ENCODE data around the gene CEMIP. TPM values are rescaled to one million over a fixed set of nuclear protein-coding genes. Genes with fewer than 3 reads are reported as not detected.
A peak's percentile ranks its signal among the peaks of the same experiment; 100 is the strongest.

CEMIP gene
- total RNA-seq, 2 experiments from 2014 or later = not detected

- Mint-ChIP-seq H3K4me3 (no peak overlapping the region), H3K4me1 (peaks cover 56% of the 10 kb centered on the region), H3K27ac (no peak overlapping the region), H3K36me3 (ENCODE audit: low read depth) (peaks cover 21% of the 10 kb centered on the region), H3K9me3 (peaks cover 3% of the 10 kb centered on the region), H3K27me3 (no peaks in the 10 kb centered on the region)
- CTCF ChIA-PET = interaction anchor here (2.0 to 4.0 kb wide), 2 partner anchors 13 to 274 kb away, joined by 8 to 27 read pairs; no protein-coding TSS in a partner anchor
- POLR2A ChIA-PET = interaction anchor here (3.4 kb wide), 1 partner anchor 8 kb away, joined by 81 read pairs; the partner anchor contains the start of gene TLNRD1
- DNase-seq = no peak
Measured at GRCh38 chr15:80992441-80992840, 213.3 kb downstream of the CEMIP start.

GRCh38 chr15:80996247-80996646 is 217.1 kb downstream of the CEMIP start:
- peaks cover 12% of the 10 kb centered on the region for H3K36me3 Mint-ChIP-seq (ENCODE audit: low read depth)
- ChIA-PET POLR2A (no interaction called here), CTCF (no interaction called here)
- H3K4me1 Mint-ChIP-seq = peaks cover 51% of the 10 kb centered on the region
- peaks cover 3% of the 10 kb centered on the region for H3K9me3 Mint-ChIP-seq
- no peak overlapping the region for H3K27ac Mint-ChIP-seq
- H3K4me3 Mint-ChIP-seq = no peak overlapping the region
- no peaks in the 10 kb centered on the region for H3K27me3 Mint-ChIP-seq
- DNase-seq = peak; percentile 32

GRCh38 chr15:80997692-80998091 is 218.5 kb downstream of the CEMIP start:
- H3K27ac Mint-ChIP-seq = peak overlapping the region; percentile 36
- CTCF ChIA-PET = interaction anchor here (0.6 to 2.8 kb wide), 7 partner anchors 9 to 268 kb away, joined by 3 to 21 read pairs (median 4); no protein-coding TSS in a partner anchor
- POLR2A ChIA-PET = interaction anchor here (1.8 to 4.9 kb wide), 4 partner anchors 11 to 297 kb away, joined by 3 to 50 read pairs (median 32); no protein-coding TSS in a partner anchor
- no peak overlapping the region for H3K4me3 Mint-ChIP-seq
- H3K9me3 Mint-ChIP-seq = peaks cover 3% of the 10 kb centered on the region
- H3K4me1 Mint-ChIP-seq = peaks cover 36% of the 10 kb centered on the region
- H3K27me3 Mint-ChIP-seq = no peaks in the 10 kb centered on the region
- no peak for DNase-seq
- H3K36me3 Mint-ChIP-seq (ENCODE audit: low read depth) = peaks cover 15% of the 10 kb centered on the region

GRCh38 chr15:80998251-80998650 is 219.1 kb downstream of the CEMIP start:
- no peak for DNase-seq
- Mint-ChIP-seq H3K4me1 (peaks cover 38% of the 10 kb centered on the region), H3K36me3 (ENCODE audit: low read depth) (peaks cover 18% of the 10 kb centered on the region), H3K9me3 (peaks cover 3% of the 10 kb centered on the region), H3K27me3 (no peaks in the 10 kb centered on the region), H3K4me3 (peak overlapping the region; percentile 4), H3K27ac (peak overlapping the region; percentile 73)
- ChIA-PET POLR2A (interaction anchor here (1.3 to 4.9 kb wide), 5 partner anchors 11 to 296 kb away, joined by 3 to 50 read pairs (median 25); no protein-coding TSS in a partner anchor), CTCF (interaction anchor here (1.0 to 4.1 kb wide), 7 partner anchors 7 to 268 kb away, joined by 3 to 23 read pairs (median 4); no protein-coding TSS in a partner anchor)

GRCh38 chr15:80999623-81000036 is 220.5 kb downstream of the CEMIP start:
- peaks cover 52% of the 10 kb centered on the region for H3K4me1 Mint-ChIP-seq
- DNase-seq = peak; percentile 76
- ChIA-PET CTCF (interaction anchor here (2.2 to 4.1 kb wide), 3 partner anchors 9 to 266 kb away, joined by 7 to 23 read pairs (median 14); no protein-coding TSS in a partner anchor), POLR2A (interaction anchor here (1.0 to 4.9 kb wide), 10 partner anchors 8 to 295 kb away, joined by 3 to 81 read pairs (median 23); no protein-coding TSS in a partner anchor)
- peak overlapping the region; percentile 98 for H3K4me3 Mint-ChIP-seq
- peak overlapping the region; percentile 99 for H3K27ac Mint-ChIP-seq
- peaks cover 3% of the 10 kb centered on the region for H3K9me3 Mint-ChIP-seq
- H3K27me3 Mint-ChIP-seq = no peaks in the 10 kb centered on the region
- peaks cover 32% of the 10 kb centered on the region for H3K36me3 Mint-ChIP-seq (ENCODE audit: low read depth)

GRCh38 chr15:81000144-81000623 is 221.0 kb downstream of the CEMIP start:
- peaks cover 3% of the 10 kb centered on the region for H3K9me3 Mint-ChIP-seq
- H3K27me3 Mint-ChIP-seq = no peaks in the 10 kb centered on the region
- H3K27ac Mint-ChIP-seq = peak overlapping the region; percentile 99
- DNase-seq = no peak
- peaks cover 57% of the 10 kb centered on the region for H3K4me1 Mint-ChIP-seq
- POLR2A ChIA-PET = interaction anchor here (1.0 to 4.9 kb wide), 14 partner anchors 9 to 294 kb away, joined by 3 to 81 read pairs (median 18); no protein-coding TSS in a partner anchor
- CTCF ChIA-PET = interaction anchor here (1.3 to 4.1 kb wide), 5 partner anchors 9 to 265 kb away, joined by 3 to 23 read pairs (median 7); no protein-coding TSS in a partner anchor
- H3K4me3 Mint-ChIP-seq = peak overlapping the region; percentile 98
- H3K36me3 Mint-ChIP-seq (ENCODE audit: low read depth) = peaks cover 38% of the 10 kb centered on the region

GRCh38 chr15:81000624-81001151 is 221.5 kb downstream of the CEMIP start, which contains the start of gene TLNRD1:
Gene TLNRD1 (plus strand): TSS chr15:81000923. CDS start chr15:81002272, 1,349 bp downstream.
- Mint-ChIP-seq H3K4me1 (peaks cover 60% of the 10 kb centered on the region), H3K27me3 (no peaks in the 10 kb centered on the region), H3K27ac (peak within 1 kb of the TSS; percentile 99), H3K9me3 (peaks cover 3% of the 10 kb centered on the region), H3K36me3 (ENCODE audit: low read depth) (peaks cover 43% of the 10 kb centered on the region), H3K4me3 (peak within 1 kb of the TSS; percentile 98)
- ChIA-PET POLR2A (interaction anchor here (0.9 to 4.9 kb wide), 22 partner anchors 8 to 305 kb away, joined by 3 to 81 read pairs (median 8); partner anchors contain the start of gene ABHD17C), CTCF (interaction anchor here (1.3 to 4.1 kb wide), 5 partner anchors 10 to 265 kb away, joined by 3 to 23 read pairs (median 7); no protein-coding TSS in a partner anchor)
- DNase-seq = peak; percentile 91

Other genes starting within 250 kb of the CEMIP start
- 1 to 10 TPM; 3.8 to 4.0 TPM for gene ABHD17C, start 84.1 kb upstream of the CEMIP start, total RNA-seq
- gene MESD, start 210.4 kb downstream of the CEMIP start, total RNA-seq = 10 to 100 TPM; 34.5 to 36.1 TPM
- 10 to 100 TPM; 47.1 to 48.8 TPM for gene TLNRD1, start 221.6 kb downstream of the CEMIP start, total RNA-seq